Measurements from ENCODE around the gene SYNM.
"Not testable (repeated sequence)": the region's sequence is repeated elsewhere in the genome, so short reads cannot be mapped to it uniquely, and the experiment has no call there.

The SYNM gene

DNA sequence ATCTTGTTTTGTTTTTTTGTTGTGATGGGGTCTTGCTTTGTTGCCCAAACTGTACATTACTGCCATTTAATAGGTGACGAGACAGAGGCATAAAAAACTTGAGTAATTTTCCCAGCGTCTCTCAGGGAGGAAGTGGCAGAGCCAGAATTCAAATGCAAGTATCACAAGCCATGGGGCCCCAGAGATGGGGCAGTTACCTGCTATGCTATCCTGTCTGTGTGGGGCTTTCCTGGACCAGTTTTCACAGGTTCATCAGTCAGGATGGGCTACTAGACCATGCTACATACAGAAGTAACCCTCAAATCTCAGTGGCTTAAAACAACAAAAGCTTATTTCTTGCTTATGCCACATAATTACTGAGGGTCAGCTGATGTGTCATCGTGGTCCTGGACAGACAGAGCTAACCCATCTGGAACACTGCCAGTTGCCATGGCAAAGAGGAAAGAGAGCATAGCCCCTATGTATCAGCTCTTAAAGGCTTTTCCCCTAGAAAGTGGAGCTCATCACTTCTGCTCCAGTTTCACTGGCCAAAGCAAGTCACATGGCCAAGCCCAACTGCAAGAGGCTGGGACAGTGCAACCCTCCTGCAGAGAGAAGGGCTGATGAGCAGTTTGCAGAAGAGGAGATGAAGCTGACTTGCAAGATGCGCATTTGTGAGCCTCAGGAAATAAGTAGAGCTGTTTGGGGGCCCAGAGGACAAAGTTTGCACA is 31.7 kb upstream of the SYNM start:
- no peak for DNase-seq (ENCODE audit: low spot score)
- no peak overlapping the region for H3K27ac ChIP-seq
- ChIA-PET CTCF (interaction anchor here (0.7 to 1.6 kb wide), 2 partner anchors 14 to 391 kb away, joined by 3 to 6 read pairs; no protein-coding TSS in a partner anchor), POLR2A (ENCODE audit: low non-redundant PET) (no interaction called here)
- no peak for TF ChIP-seq CTCF (conservative IDR thresholded peaks at IDR 0.05; ENCODE audit: low read depth)

DNA sequence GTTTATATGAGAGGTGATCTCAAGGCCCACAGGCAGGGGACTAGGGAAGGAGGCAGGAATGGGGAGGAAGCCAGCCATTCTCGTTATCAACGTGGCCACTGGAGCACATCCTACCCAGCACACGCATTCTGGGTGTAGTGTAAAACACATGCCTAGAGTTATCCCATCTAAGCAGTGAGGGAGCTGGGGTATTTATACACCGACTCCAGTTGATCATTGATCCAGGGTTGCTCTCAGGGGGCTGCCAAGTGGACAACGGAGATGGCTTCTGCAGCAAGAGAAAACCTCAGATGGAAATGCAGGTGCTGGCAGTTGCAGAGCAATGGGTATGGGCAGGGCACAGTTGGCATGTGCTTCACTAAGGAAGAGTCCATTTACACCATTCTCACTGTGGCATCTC is 30.4 kb upstream of the SYNM start:
- DNase-seq (ENCODE audit: low spot score) = no peak
- no peak for TF ChIP-seq CTCF (conservative IDR thresholded peaks at IDR 0.05; ENCODE audit: low read depth)
- no peak overlapping the region for H3K27ac ChIP-seq
- ChIA-PET POLR2A (ENCODE audit: low non-redundant PET) (no interaction called here), CTCF (interaction anchor here (0.5 to 0.6 kb wide), 3 partner anchors 9 to 362 kb away, joined by 3 to 7 read pairs (median 5); no protein-coding TSS in a partner anchor)

DNA sequence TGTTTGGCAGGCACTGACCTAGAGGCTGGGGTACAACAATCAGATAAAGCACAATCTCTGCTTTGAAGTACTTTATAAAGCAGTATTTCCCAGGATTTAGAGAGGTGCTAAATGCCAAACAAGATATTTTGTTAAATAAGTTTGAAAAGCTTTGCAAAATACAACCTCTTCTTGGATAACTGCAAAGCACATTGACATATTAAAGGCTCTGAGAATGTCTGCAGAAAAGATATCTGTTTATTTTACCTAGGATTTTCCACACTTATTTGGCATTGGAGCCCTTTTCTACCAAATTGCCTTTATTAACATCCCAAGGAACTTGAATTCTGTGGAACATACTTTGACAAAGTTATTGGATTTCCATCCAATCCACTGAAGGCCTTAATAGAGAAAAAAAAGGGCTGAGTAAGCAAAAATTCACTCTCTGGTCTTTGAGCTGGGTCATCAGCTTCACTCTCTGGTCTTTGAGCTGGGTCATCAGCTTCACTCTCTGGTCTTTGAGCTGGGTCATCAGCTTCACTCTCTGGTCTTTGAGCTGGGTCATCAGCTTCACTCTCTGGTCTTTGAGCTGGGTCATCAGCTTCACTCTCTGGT is 29.7 kb upstream of the SYNM start:
- DNase-seq (ENCODE audit: low spot score); H3K27ac ChIP-seq; POLR2A ChIA-PET (ENCODE audit: low non-redundant PET): not testable (repeated sequence)
- CTCF ChIA-PET = interaction anchor here (0.5 to 1.7 kb wide), 3 partner anchors 17 to 681 kb away, joined by 3 to 5 read pairs (median 4); no protein-coding TSS in a partner anchor

- H3K27ac ChIP-seq = no peak overlapping the region
- no peak for TF ChIP-seq CTCF (conservative IDR thresholded peaks at IDR 0.05; ENCODE audit: low read depth)
- DNase-seq (ENCODE audit: low spot score) = no peak
- CTCF ChIA-PET = interaction anchor here (0.6 to 1.7 kb wide), 17 partner anchors 10 to 1023 kb away, joined by 3 to 7 read pairs (median 4); no protein-coding TSS in a partner anchor
- POLR2A ChIA-PET (ENCODE audit: low non-redundant PET) = no interaction called here
These were observed 28.8 kb upstream of the SYNM start for GRCh38 chr15:99076109-99076508.

DNA sequence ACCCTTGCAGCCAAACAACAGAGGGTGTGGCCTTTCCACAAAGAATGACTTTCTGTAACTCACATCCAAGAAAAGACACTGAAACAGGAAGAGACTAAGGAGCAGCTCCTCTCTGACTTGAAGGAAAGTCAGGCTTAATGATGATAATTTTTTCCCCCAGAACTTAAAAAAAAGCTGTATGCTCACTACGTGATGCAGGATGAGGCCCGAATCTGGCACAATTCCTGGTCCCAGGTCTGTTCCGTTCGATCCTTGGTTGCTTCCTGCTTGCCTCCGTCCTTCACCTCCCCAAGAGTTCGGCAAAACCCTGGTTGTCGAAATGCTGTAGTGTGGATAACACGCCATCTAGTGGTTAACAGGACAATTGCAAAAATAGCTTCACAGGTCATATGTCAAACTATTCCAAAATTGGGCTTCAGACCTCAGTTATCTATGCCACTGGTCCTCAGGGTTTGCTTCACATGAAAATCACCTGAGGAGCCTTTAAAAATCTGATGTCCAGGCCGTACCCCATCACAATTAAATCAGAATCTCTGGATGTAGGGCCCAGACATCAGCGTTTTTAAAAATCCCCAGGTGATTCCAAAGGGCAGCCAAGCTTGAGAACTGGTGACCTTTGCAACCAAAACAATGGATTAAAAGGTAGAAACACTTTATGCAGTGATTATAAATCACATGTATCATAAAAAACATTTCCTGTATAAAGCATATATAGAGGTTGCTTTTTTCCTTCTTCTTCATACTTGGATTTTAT is 28.1 kb upstream of the SYNM start:
- ChIA-PET CTCF (interaction anchor here (0.5 to 1.7 kb wide), 28 partner anchors 8 to 1023 kb away, joined by 3 to 7 read pairs (median 3); no protein-coding TSS in a partner anchor), POLR2A (ENCODE audit: low non-redundant PET) (no interaction called here)
- peak; percentile 91 for TF ChIP-seq CTCF (conservative IDR thresholded peaks at IDR 0.05; ENCODE audit: low read depth)
- no peak overlapping the region for H3K27ac ChIP-seq
- peak; percentile 73 for DNase-seq (ENCODE audit: low spot score)

- no peak for TF ChIP-seq CTCF (conservative IDR thresholded peaks at IDR 0.05; ENCODE audit: low read depth)
- H3K27ac ChIP-seq = no peak overlapping the region
- ChIA-PET POLR2A (ENCODE audit: low non-redundant PET) (interaction anchor here (0.6 kb wide), 1 partner anchor 9 kb away, joined by 6 read pairs; no protein-coding TSS in a partner anchor), CTCF (no interaction called here)
- no peak for DNase-seq (ENCODE audit: low spot score)
These were observed 22.1 kb upstream of the SYNM start for GRCh38 chr15:99082798-99083197.
